ENCODE results near the gene FGF4.
A peak's percentile ranks its signal among the peaks of the same experiment; 100 is the strongest.

Gene FGF4

DNA sequence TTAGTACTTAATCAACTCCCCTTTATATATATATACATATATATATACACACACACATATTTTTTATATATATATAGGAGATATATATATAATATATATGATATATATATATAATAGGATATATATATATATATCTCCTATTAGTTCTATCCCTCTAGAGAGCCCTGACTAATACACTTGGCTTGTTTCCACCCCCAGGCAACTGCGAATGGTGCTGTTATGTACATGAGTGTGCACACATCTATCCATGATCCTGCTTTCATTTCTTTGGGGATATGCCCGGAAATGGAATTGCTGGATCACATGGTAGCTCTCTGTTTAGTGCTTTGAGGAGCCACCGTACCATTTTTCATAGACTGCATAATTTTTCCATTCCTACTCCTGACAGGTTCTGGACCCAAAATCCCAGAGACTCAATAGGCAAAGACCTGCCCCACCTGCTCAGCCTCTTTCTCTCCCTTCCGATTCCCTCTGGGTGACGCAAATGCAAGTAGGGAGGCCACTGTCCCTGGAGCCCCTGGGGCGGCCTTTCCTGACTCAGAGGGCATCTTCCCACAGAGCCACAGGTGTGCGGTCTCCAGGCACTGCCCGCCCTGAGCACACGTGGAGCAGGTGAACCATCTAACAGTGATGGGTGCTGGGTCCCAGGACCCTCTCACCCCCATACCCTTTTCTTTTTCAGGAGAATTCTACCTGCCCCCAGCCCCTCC is 32.1 kb upstream of the FGF4 start:
- DNase-seq (ENCODE audit: low spot score), result no peak

GRCh38 chr11:69804769-69805508 is 29.8 kb upstream of the FGF4 start:
- DNase-seq (ENCODE audit: low spot score), result no peak

DNA sequence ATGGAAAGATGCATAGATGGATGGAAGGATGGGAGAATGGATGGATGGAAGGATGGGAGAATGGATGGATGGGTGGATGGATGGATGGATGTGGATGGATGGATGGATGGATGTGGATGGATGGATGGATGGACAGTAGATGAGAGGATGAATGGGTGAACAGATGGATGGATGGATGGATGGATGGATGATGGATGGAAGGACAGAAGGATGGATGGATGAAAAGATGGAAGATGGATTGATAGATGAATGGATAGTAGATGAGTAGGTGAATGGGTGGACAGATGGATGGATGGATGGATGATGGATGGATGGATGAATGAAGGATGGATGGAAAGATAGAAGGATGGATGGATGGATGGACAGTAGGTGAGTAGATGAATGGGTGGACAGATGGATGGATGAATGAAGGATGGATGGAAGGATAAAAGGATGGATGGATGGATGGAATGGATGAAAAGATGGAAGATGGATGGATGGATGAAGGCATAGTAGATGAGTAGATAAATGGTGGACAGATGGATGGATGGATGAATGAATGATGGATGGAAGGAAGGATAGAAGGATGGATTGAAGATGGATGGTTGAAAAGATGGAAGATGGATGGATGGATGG is 28.6 kb upstream of the FGF4 start:
- no peak for DNase-seq (ENCODE audit: low spot score)

DNA sequence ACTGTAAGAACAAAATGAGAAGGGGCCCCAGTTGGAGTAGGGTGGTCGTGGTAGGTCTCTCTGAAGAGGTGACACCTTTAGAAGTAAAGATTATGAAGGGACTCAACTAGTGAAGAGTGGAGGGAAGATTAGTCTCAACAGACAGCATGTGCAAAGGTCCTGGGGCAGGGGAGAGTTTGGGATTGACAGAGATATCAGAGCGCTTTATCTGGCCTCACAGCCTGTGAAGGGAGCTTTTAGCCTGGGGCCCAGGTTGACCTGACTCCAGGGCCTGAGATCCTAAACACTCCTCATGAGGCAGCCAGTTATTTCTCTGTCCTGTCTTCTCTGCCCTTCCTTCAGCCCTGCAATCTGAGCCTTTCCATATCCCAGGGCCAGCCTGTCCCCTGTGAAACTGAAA is 27.9 kb upstream of the FGF4 start:
- no peak for DNase-seq (ENCODE audit: low spot score)

DNA sequence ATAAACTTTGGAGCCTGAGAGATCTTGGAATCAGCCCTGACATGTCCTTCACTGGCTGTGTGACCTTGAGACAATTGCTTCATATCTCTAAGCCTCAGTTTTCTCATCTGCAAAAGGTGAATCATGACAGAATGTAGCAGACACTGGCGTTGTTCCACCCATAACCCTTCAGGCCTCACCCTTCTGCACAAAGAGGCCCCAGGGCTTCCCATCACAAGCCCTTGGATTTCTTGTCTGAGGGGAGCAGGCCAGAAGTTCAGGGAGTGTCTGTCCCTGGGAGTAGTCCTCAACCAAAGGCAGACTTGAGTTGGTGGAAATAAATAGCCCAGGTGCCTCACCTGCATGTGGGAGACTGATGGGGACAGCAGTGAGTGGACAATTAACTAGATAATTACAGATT is 27.4 kb upstream of the FGF4 start:
- DNase-seq (ENCODE audit: low spot score), result no peak

GRCh38 chr11:69801513-69802335 is 26.6 kb upstream of the FGF4 start:
- no peak for DNase-seq (ENCODE audit: low spot score)

DNA sequence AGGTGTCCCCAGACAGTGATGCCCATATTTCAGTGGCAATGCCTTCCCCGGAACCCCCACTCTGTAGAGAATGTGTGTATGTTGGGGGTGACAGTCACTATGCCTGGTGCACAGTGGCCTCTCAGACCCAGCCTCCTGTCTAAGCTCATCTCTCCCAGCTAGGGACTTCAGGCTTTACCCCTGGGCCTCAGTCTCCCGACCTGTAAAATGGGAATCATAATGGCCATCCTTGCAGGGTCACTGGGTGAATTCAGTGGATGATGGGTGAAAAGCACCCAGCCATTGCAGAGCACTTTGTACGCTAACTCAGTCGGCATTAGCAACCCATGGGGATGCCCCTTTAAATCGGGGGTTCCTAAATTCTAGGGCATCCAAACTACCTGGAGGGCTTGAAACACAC is 25.1 kb upstream of the FGF4 start:
- no peak for DNase-seq (ENCODE audit: low spot score)

- DNase-seq (ENCODE audit: low spot score), result no peak
Observed at GRCh38 chr11:69799582-69799981, 24.4 kb upstream of the FGF4 start.

- DNase-seq (ENCODE audit: low spot score), result no peak
Observed at GRCh38 chr11:69799097-69799496, 24.0 kb upstream of the FGF4 start.

- no peak for DNase-seq (ENCODE audit: low spot score)
Observed at GRCh38 chr11:69797737-69798528, 22.8 kb upstream of the FGF4 start.

- DNase-seq (ENCODE audit: low spot score), result no peak
Observed at GRCh38 chr11:69797156-69797555, 22.0 kb upstream of the FGF4 start.

GRCh38 chr11:69796063-69796462 is 20.9 kb upstream of the FGF4 start:
- DNase-seq (ENCODE audit: low spot score), result no peak

GRCh38 chr11:69791276-69792180 is 16.4 kb upstream of the FGF4 start:
- peak; percentile 68 for DNase-seq (ENCODE audit: low spot score)

DNA sequence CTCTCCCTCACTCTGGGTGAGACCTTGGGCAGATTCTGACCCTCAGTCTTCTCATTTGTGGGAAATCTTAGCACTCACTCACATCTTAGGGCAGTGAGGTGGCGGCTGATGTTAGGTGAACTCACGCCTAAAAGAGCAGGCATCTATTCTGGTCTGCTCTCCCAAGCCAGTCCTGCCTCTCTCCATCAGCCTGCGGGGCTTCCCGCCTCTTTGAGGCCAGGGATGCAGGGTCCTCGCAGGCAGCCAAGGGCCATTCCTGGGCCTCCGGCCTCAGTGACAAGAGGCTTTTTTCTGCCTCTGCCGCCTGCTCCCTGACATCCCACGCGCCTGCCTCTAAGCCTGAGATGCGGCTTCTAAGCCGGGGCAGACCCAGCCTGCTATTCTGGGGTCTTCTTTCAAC is 13.8 kb upstream of the FGF4 start:
- DNase-seq (ENCODE audit: low spot score), result no peak

DNA sequence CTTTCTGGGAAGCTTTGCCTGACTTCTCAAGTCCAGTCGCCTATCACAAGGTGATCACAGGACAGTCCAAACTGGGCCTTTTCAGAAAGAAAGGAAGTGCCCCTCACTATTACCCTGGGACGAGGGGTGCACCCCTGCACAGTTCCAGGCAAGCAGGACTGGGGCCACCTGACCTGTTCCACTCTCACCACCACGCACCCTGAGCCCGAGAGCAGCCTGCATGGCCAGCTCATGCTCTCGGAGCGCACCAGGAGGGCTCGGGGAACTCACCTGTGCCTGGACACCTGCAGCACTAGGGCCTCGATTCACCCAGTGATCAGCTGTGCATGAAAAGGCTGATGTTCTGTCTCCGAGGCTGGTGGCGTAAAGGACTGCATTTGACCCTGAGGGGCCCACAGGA is 12.8 kb upstream of the FGF4 start:
- DNase-seq (ENCODE audit: low spot score), result no peak

GRCh38 chr11:69787457-69787856 is 12.3 kb upstream of the FGF4 start:
- DNase-seq (ENCODE audit: low spot score), result no peak

GRCh38 chr11:69781241-69781640 is 6.1 kb upstream of the FGF4 start:
- no peak for DNase-seq (ENCODE audit: low spot score)

DNA sequence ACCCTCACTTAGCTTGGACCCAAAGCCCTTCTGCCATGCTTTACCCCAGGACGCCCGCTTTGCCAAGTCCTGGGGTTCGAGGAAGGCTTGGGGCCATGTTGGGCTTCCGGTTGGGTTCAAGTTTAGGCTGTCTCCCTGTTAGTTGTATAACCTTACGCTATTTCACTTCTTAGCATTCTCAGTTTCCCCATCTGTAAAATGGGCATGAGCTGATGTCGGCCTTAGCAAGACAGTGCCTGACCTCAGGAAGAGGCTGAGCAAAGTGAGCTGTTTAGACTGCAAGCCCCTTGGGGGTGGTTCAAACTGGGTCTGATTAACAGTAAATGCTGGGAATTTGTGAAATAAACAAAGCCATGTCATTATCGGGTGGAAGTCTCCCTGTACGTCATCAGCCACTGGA is 3.2 kb upstream of the FGF4 start:
- DNase-seq (ENCODE audit: low spot score), result no peak

- DNase-seq (ENCODE audit: low spot score), result no peak
Observed at GRCh38 chr11:69774354-69775162, 583 bp downstream of the FGF4 start.

Measured in AG20443 (cell line).